Activated CD4-positive, alpha-beta T cell treated with anti-CD3 and anti-CD28 coated beads for 36 hours (primary cell): ENCODE results near the gene TGM2. TPM values are rescaled to one million over a fixed set of nuclear protein-coding genes. Genes with fewer than 3 reads are reported as not detected.

Experiments used
- ATAC-seq: fragments of 200-7000 bp; cut with Tn5 transposase; one replicate; pipeline ENCODE4 v1.10.0; 2021; ENCODE audit warnings: mild to moderate bottlenecking, moderate library complexity
- CTCF ChIA-PET: fragments of 350-600 bp; sonication (Branson Sonifier 250); formaldehyde crosslinking; loops from one replicate; lab custom pipeline; 2021; ENCODE audit warnings: antibody characterized with exemption; lab: Charles Lee
- POLR2A ChIA-PET: fragments of 350-600 bp; sonication (Branson Sonifier 250); formaldehyde crosslinking; loops from one replicate; lab custom pipeline; 2021; ENCODE audit warnings: antibody characterized with exemption, inconsistent platforms; lab: Charles Lee
- DNase-seq: peaks from one replicate; pipeline ENCODE4 v3.0.0-alpha.2; 2020
- H3K27ac Mint-ChIP-seq: one replicate; pipeline ENCODE4 v1.8.0; 2021; ENCODE audit warnings: mixed read lengths
- H3K27me3 Mint-ChIP-seq: one replicate; pipeline ENCODE4 v1.8.0; 2021; ENCODE audit warnings: mixed read lengths
- H3K36me3 Mint-ChIP-seq: one replicate; pipeline ENCODE4 v1.8.0; 2021; ENCODE audit warnings: low read depth, mixed read lengths
- H3K4me1 Mint-ChIP-seq: one replicate; pipeline ENCODE4 v1.8.0; 2021; ENCODE audit warnings: mixed read lengths
- H3K4me3 Mint-ChIP-seq: one replicate; pipeline ENCODE4 v1.8.0; 2021; ENCODE audit warnings: mild to moderate bottlenecking, moderate library complexity, mixed read lengths
- H3K9me3 Mint-ChIP-seq: one replicate; pipeline ENCODE4 v1.8.0; 2021; ENCODE audit warnings: low read depth, mixed read lengths
- intact Hi-C, 2 experiments: fragments of 100-400 bp; cut with DNase I in 1 of 2; cut with micrococcal nuclease in 1 of 2; formaldehyde crosslinking; loops; one replicate each; pipeline versions ENCODE4 v1.14.2 to v1.15.1; 2022 to 2024; cut with DNase I, micrococcal nuclease
- total RNA-seq, 2 experiments: library from RNA; stranded (reverse); gene quantifications; one replicate each; pipeline ENCODE4 v1.2.3, GENCODE V29; 2021

Gene TGM2
- total RNA-seq, 2 experiments from 2014 or later = 0.04 to 0.09 TPM

DNA sequence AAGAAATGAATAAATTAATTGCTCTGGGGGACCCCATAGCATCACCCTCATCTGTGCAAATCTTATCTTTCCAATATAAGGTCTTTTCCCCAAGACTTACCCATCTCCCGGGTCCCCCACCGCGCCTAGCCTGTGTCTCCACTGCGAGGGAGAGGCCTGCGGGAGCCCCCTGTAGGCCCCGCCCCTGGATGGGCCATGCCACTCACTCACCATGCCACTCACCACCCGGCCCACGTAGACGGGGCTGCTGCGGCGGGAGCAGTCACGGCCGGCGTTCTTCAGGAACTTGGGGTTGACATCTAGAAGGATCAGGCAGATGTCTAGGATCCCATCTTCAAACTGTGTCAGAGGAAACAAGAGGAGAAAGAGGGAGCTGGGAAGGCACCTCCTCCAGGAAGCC lies 17.3 kb downstream of the TGM2 start:
- Mint-ChIP-seq H3K36me3 (no peaks in the 10 kb centered on the region), H3K4me1 (peaks cover 8% of the 10 kb centered on the region), H3K4me3 (no peak overlapping the region), H3K9me3 (no peaks in the 10 kb centered on the region), H3K27ac (no peak overlapping the region), H3K27me3 (peaks cover 3% of the 10 kb centered on the region)
- ATAC-seq (no peak), DNase-seq (no peak)
- ChIA-PET CTCF (no interaction called here), POLR2A (no interaction called here)
- intact Hi-C loops = no loop called here

DNA sequence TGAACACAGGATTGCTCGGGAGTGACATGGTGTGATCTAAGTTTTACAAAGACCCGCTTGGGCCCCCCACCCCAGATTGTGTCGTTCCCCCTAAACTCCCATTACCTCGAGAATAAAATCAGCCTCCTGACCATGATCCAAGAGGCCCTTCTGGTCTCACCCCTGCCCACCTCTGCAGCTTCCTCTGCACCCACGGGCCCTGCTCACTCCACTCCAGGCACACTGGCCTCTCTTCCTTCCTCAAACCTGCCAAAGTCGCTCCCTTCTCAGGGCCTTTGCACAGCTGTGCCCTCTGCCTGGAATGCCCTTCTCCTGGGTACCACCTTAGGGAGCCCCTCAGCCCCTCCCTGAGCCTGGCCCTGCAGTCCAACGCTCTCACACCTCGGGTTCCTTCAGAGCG lies 17.9 kb downstream of the TGM2 start:
- Mint-ChIP-seq H3K9me3 (no peaks in the 10 kb centered on the region), H3K27ac (no peak overlapping the region), H3K4me1 (peaks cover 2% of the 10 kb centered on the region), H3K4me3 (no peak overlapping the region), H3K27me3 (no peaks in the 10 kb centered on the region), H3K36me3 (no peaks in the 10 kb centered on the region)
- CTCF ChIA-PET = no interaction called here
- ATAC-seq = no peak
- intact Hi-C loops = no loop called here
- DNase-seq = no peak
- POLR2A ChIA-PET = no interaction called here

- intact Hi-C loops = no loop called here
- no peaks in the 10 kb centered on the region for H3K9me3 Mint-ChIP-seq
- H3K4me3 Mint-ChIP-seq = no peak overlapping the region
- ChIA-PET POLR2A (no interaction called here), CTCF (interaction anchor here (1.5 kb wide), 1 partner anchor 75 kb away, joined by 4 read pairs; no protein-coding TSS in a partner anchor)
- H3K36me3 Mint-ChIP-seq = no peaks in the 10 kb centered on the region
- no peaks in the 10 kb centered on the region for H3K4me1 Mint-ChIP-seq
- no peaks in the 10 kb centered on the region for H3K27me3 Mint-ChIP-seq
- no peak for ATAC-seq
- H3K27ac Mint-ChIP-seq = no peak overlapping the region
- no peak for DNase-seq
These were observed 18.4 kb downstream of the TGM2 start for GRCh38 chr20:38146628-38147027.

DNA sequence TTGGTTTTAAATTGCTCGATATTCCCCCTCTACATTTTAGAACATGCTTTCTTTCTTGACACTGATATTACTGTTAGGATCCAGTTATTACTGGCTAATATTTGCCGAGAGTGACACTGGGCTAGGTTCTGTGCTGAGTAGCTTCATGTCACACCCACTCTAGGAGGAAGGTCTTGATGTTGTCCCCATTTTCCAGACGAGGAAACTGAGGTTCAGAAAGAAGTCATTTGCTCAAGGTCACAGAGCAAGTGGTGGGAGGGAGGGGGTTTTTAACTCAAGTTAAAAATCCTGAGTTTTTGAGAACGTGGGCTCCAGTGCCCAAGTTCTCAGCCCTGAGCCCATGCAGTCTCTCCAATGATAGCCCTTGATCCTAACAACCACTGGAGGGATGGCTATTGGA lies 18.9 kb downstream of the TGM2 start:
- Mint-ChIP-seq H3K27me3 (no peaks in the 10 kb centered on the region), H3K4me1 (no peaks in the 10 kb centered on the region), H3K9me3 (no peaks in the 10 kb centered on the region), H3K27ac (no peak overlapping the region), H3K4me3 (no peak overlapping the region), H3K36me3 (no peaks in the 10 kb centered on the region)
- CTCF ChIA-PET = interaction anchor here (1.5 kb wide), 1 partner anchor 75 kb away, joined by 4 read pairs; no protein-coding TSS in a partner anchor
- ATAC-seq (no peak), DNase-seq (no peak)
- POLR2A ChIA-PET = no interaction called here
- intact Hi-C loops = no loop called here

DNA sequence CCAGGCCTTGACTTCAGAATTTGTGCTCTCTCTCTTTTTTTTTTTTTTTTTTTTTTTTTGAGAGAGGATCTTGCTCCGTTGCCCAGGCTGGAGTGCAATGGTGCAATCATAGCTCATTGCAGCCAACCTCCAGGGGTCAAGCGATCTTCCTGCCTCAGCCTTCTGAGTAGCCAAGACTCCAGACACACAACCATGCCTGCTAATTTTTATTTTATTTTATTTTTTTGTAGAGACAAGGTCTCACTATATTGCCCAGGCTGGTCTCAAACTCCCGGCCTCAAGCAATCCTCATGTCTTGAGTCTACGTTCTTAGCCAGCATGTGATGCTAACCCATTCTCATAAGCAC lies 19.4 kb downstream of the TGM2 start:
- ChIA-PET POLR2A (no interaction called here), CTCF (interaction anchor here (1.5 kb wide), 1 partner anchor 76 kb away, joined by 4 read pairs; no protein-coding TSS in a partner anchor)
- no peak overlapping the region for H3K4me3 Mint-ChIP-seq

GRCh38 chr20:38144974-38145728 lies 19.9 kb downstream of the TGM2 start:
- ATAC-seq = no peak
- Mint-ChIP-seq H3K4me1 (no peaks in the 10 kb centered on the region), H3K27me3 (no peaks in the 10 kb centered on the region), H3K9me3 (no peaks in the 10 kb centered on the region), H3K4me3 (no peak overlapping the region), H3K27ac (no peak overlapping the region), H3K36me3 (no peaks in the 10 kb centered on the region)
- DNase-seq = no peak
- ChIA-PET CTCF (interaction anchor here (1.5 kb wide), 1 partner anchor 76 kb away, joined by 4 read pairs; no protein-coding TSS in a partner anchor), POLR2A (no interaction called here)
- intact Hi-C loops = no loop called here

More for the DNA sequence above, 19.4 kb downstream of the TGM2 start:
- no peaks in the 10 kb centered on the region for H3K36me3 Mint-ChIP-seq
- H3K27ac Mint-ChIP-seq = no peak overlapping the region
- no peaks in the 10 kb centered on the region for H3K27me3 Mint-ChIP-seq
- DNase-seq = no peak
- intact Hi-C loops = no loop called here
- H3K9me3 Mint-ChIP-seq = no peaks in the 10 kb centered on the region
- H3K4me1 Mint-ChIP-seq = no peaks in the 10 kb centered on the region
- no peak for ATAC-seq

DNA sequence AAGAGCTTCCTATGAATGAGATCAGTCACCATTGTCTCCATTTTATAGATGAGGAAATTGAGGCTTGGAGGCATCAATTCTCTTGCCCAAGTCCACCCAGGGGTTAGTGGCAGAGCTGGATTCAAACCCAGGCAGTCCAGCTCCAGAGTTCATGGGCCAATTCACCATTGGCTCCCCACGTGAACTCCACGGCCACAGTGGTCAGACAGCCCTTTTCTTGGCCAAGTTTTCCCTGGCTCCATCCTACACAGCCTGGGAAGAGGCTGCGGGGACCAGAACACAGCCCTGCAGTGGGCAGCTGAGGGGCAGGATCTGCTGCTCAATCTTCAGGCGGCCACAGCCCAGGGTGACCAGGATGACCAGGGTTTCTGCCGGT lies 20.5 kb downstream of the TGM2 start:
- Mint-ChIP-seq H3K27ac (no peak overlapping the region), H3K4me1 (no peaks in the 10 kb centered on the region), H3K27me3 (no peaks in the 10 kb centered on the region), H3K36me3 (no peaks in the 10 kb centered on the region), H3K9me3 (no peaks in the 10 kb centered on the region), H3K4me3 (no peak overlapping the region)
- ChIA-PET CTCF (no interaction called here), POLR2A (no interaction called here)
- ATAC-seq = no peak
- no peak for DNase-seq
- intact Hi-C loops = no loop called here

DNA sequence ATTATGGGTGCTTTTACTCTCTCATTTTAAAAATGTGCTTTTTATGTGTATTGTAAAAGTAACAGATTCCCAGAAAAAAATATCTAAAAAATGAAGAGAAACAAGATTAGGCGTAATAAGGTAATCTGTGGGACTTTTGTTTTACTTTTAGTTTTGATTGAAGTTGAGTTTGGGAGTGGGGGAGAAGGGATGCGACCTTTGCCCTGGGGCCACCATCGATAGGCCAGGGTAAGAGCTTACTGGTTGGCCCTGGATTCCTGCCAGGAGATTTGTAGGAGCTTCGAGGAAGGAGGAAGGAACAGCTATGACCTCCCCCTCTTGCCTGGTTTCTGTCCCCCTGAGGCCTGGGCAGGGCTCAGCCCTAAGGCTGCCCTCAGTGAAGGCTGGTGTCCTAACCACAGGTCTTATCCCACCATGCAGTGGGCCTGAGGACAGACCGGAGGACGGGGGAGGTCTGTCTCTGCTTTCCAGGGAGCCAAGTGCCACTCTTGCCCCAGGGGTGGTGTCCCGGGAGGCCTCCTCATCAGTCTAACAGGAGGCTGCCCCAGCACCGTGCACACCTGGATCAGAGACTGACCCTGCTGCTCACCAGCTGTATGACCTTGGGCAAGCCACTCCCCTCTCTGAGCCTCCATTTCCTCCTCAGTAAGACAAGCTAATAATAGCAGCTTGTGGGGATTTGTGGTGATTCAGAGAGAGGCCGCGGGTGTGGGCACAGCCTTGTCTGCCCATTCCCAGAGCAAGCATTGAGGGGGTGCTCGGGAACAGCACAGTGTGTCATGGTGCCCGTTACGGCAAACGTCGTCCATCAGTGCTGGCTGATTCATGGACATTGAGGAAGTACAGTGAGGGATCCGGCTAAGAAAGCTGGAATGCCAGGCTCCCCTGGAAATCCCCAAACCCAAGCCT lies 21.2 kb downstream of the TGM2 start:
- ChIA-PET CTCF (no interaction called here), POLR2A (no interaction called here)
- intact Hi-C loops = no loop called here
- no peaks in the 10 kb centered on the region for H3K36me3 Mint-ChIP-seq
- no peaks in the 10 kb centered on the region for H3K4me1 Mint-ChIP-seq
- no peak overlapping the region for H3K4me3 Mint-ChIP-seq
- no peaks in the 10 kb centered on the region for H3K27me3 Mint-ChIP-seq
- no peak overlapping the region for H3K27ac Mint-ChIP-seq
- no peak for ATAC-seq
- H3K9me3 Mint-ChIP-seq = no peaks in the 10 kb centered on the region
- DNase-seq = no peak

- CTCF ChIA-PET = no interaction called here
- H3K4me1 Mint-ChIP-seq = no peaks in the 10 kb centered on the region
- no peaks in the 10 kb centered on the region for H3K27me3 Mint-ChIP-seq
- DNase-seq = no peak
- POLR2A ChIA-PET = no interaction called here
- intact Hi-C loops = no loop called here
- H3K9me3 Mint-ChIP-seq = no peaks in the 10 kb centered on the region
- no peak overlapping the region for H3K27ac Mint-ChIP-seq
- no peak for ATAC-seq
- H3K4me3 Mint-ChIP-seq = no peak overlapping the region
- no peaks in the 10 kb centered on the region for H3K36me3 Mint-ChIP-seq
These were observed 21.8 kb downstream of the TGM2 start for GRCh38 chr20:38143238-38143645.

DNA sequence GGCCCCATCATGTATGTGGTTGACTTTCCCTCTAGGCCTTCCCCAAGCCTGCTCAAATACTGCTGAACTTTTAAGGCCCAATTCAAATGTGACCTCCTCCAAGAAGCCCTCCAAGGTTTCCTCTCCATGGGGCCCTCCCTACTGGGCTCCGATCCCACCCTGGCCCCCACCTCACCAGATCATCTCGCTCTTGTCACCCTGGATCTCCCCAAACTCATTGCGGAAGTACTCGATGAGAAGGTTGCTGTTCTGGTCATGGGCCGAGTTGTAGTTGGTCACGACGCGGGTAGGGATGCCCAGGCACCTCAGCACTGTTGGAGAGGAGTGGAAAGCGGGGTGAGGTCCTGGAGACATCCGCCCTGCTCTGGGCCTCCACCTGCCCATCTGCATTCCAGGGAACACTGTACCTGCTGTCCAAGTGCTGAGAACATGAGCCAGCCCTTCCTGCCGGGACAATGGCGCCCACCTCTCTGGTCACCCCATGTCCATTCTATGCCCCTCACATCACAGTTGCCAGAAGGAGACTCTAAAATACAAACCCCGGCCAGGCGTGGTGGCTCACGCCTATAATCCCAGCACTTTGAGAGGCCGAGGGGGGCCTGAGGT lies 23.1 kb downstream of the TGM2 start:
- no peak overlapping the region for H3K27ac Mint-ChIP-seq
- POLR2A ChIA-PET = no interaction called here
- intact Hi-C loops = no loop called here
- CTCF ChIA-PET = interaction anchor here (0.7 to 1.0 kb wide), 2 partner anchors 14 to 308 kb away, joined by 3 read pairs; no protein-coding TSS in a partner anchor
- H3K27me3 Mint-ChIP-seq = no peaks in the 10 kb centered on the region
- ATAC-seq (no peak), DNase-seq (no peak)
- H3K36me3 Mint-ChIP-seq = no peaks in the 10 kb centered on the region
- H3K4me1 Mint-ChIP-seq = no peaks in the 10 kb centered on the region
- H3K9me3 Mint-ChIP-seq = no peaks in the 10 kb centered on the region
- no peak overlapping the region for H3K4me3 Mint-ChIP-seq

DNA sequence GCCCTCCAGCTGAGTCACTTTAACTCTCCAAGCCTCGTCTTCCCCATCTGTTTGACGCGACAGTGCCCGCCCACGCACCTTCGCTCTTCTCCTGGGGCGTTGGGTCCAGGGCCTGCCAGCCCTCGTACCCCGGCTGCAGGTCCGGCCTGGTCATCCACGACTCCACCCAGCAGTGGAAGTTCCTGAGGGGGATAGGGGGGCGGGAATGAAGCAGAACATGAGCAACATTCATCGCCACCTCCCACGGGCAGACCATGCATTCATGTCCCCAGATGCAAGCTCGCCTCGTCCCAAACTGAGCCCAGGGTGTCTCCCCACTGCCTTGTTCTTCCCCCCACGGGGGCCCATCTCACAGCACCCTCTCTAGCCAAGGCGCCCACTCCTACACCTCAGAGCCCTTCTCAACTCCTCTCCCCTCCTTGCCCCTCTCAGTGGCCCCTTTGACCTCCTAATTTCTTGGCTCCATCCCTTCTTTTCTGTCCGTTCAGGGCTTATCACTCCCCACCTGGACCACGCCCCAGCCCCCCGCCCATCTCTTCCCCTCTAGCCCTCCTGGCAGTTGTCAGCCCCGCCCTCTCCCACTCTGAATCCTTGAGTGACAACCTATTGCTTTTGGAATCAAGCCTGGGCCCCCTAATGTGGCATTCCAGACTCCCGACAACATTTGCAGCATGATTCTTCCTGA lies 23.7 kb downstream of the TGM2 start:
- CTCF ChIA-PET = interaction anchor here (0.7 to 1.0 kb wide), 2 partner anchors 13 to 307 kb away, joined by 3 read pairs; no protein-coding TSS in a partner anchor
- H3K4me1 Mint-ChIP-seq = no peaks in the 10 kb centered on the region
- ATAC-seq = no peak
- no peaks in the 10 kb centered on the region for H3K36me3 Mint-ChIP-seq
- POLR2A ChIA-PET = no interaction called here
- DNase-seq = no peak
- intact Hi-C loops = no loop called here
- H3K9me3 Mint-ChIP-seq = no peaks in the 10 kb centered on the region
- no peak overlapping the region for H3K4me3 Mint-ChIP-seq
- H3K27ac Mint-ChIP-seq = no peak overlapping the region
- H3K27me3 Mint-ChIP-seq = no peaks in the 10 kb centered on the region
